Astrocyte (in vitro differentiated cells and primary cell): Measurements from ENCODE around the gene SGCA.

Source experiments
- CTCF ChIP-seq: IDR thresholded peaks from 2 replicates; pipeline ENCODE4 v1.5.1; 2011; ENCODE audit warnings: low read depth, mild to moderate bottlenecking, inconsistent platforms, low read length, moderate library complexity; ENCODE audit not compliant: insufficient read depth
- EZH2 ChIP-seq: IDR thresholded peaks from 2 replicates; pipeline ENCODE4 v1.6.1; 2012; ENCODE audit warnings: mild to moderate bottlenecking, low read length, inconsistent platforms; ENCODE audit not compliant: insufficient read depth

- TF ChIP-seq CTCF: no peak
- no peak for TF ChIP-seq EZH2
These were observed 57.1 kb downstream of the SGCA start for GRCh38 chr17:50222922-50223321.
